KG1 (cell line): ENCODE measurements around the gene WNT5A.

Experiments
- DNase-seq: peaks from one replicate; lab custom pipeline; 2025; lab: John Stamatoyannopoulos, UW

WNT5A gene

DNA sequence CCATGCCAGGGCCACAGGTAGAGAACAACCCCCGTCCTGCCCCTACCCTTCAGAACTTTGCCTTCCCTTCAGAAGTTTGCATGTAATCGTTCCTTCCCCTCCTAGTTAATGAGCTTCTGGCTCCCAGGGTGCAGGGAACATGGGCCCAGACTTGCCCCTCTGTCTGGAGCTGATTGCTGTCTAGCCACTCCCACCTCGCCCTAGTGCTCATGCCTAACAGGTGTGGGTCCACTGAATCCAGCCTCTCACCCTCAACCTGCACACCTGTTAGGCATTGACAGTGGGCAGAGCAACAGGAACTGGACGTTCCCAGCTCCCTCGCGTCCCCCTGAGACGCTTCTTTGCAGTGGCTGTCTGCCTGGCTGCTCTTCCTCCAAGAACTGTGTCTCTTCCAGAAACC lies 40.3 kb downstream of the WNT5A start:
- DNase-seq, result no peak

DNA sequence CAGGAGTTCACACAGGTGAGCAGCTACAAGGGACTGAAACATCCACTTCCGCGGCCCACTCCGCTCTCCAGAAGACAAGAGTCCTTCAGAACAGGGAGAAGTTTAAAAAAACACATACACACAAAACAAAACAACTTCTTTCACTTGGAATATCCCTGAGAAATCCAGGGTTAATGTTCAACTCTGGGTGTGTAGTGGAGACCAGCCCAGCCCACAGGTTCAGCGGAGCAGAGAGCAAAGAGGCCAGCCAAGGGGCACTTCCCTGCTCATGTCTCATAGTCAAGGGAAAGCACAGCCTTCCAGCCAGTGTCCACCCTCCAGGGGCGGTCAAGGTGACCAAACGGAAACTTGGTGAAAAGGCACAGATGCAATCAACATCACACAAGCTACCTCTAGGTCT lies 41.6 kb downstream of the WNT5A start:
- no peak for DNase-seq

- DNase-seq, result no peak
Measured at GRCh38 chr3:55443346-55443745, 43.8 kb downstream of the WNT5A start.

DNA sequence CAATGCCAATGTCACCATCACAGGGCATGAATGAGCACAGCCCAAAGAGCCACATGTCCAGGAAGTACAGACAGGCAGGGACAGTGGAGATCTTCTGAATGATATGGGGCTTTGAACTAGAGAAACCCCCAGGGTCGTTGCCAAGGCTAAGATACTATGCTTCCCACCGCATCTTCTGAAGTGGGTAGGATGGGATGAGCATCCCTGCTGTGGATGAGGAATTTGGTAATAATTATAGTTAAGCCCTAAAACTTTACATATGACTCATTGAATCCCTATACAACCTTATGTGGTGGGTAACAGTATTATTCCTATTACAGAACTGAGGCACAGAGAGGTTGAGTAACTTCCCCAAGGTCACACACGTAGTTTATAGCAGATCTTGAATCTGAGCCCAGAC lies 44.2 kb downstream of the WNT5A start:
- DNase-seq, result no peak

DNA sequence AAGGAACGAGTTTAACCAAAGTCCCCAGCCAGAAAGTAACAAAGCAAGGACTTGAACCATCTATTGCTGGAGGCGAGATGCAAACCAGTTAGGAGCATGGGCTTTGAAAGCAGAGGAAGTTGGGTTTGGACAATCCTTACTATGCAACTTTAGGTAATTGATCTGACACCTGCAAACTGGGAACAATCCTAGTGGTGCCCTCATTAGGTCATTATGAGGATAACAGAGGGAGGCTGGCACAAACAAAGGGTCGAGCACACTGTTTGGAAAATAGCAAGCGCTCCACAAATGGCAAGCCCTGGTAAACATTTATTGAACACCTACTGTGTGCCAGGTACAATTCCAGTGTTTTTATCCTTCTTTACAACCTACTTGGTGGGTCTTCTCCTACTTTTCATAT lies 45.6 kb downstream of the WNT5A start:
- DNase-seq, result no peak

- DNase-seq, result no peak
Measured at GRCh38 chr3:55440104-55440708, 46.9 kb downstream of the WNT5A start.

DNA sequence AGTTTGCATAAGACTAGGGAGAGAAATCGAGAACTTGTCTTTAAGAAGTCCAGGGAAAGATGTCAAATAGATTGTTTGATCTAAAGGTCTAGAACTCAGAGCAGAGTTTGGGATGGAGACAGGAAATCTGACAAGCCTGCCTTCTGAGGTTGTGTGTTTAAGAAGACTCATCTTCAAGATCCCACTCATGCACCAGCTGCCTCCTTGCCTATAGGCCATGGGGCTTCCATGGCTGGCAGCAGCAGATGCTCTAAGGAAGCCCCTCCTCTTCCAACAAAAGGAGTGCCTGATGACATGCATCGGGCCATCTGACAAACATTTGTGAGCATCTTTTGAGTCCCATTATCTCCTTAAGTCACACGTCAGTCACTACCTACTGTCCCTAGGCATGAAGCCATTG lies 47.4 kb downstream of the WNT5A start:
- no peak for DNase-seq

DNA sequence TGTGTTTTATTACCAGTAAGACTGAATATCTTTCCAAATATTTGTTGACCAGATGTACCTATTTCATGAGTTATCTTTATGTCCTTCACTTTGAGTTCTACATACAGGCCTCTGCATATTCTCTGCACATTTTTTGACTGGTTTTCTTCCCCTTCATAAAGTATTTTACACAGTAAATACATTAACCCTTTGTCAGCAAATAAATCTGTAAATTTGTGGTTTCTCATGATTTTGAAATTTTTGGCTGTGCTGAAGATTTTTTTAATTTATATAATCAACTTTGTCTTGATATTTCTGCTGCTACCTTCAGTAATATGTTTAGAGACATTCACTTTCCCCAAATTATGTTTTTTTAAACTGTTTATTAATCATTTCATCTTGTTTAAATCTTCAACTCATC lies 50.5 kb downstream of the WNT5A start:
- DNase-seq, result no peak

DNA sequence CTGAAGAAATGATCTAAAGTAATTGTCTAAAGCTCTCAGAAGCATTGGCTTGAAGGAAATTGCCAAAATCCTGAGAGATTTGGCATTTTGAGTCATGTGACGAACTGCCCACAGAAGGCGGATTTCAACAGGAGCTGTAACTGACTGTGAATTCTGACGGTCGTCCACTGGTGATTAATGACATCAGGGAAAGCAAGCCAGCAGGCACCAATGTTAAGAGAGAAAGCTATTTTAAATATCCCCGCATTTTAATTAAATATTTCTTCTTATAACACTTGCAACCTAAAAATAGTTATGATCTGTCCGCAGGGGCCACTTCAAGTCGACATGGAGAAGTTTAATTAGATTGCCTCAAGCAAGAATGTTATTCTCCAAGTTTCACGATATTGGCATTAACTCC lies 51.6 kb downstream of the WNT5A start:
- DNase-seq, result no peak

DNA sequence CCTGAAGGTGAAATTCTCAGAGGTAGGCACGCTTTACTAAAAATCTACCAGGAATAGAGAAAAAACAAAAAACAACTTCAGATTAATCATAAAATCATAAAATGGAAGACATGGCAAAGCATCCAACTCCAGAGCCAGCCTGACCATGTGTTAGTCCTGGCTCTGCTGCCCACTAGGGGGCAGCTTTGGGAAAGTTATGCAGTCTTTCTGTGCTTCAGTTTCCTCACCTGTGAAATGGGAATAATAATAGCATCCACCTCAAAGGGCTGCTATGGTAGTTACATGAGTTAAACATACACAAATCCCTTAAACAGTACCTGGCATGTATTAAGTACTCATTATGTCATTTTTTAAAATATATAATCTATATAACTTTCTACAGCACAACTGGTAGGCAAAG lies 52.3 kb downstream of the WNT5A start:
- DNase-seq, result no peak

DNA sequence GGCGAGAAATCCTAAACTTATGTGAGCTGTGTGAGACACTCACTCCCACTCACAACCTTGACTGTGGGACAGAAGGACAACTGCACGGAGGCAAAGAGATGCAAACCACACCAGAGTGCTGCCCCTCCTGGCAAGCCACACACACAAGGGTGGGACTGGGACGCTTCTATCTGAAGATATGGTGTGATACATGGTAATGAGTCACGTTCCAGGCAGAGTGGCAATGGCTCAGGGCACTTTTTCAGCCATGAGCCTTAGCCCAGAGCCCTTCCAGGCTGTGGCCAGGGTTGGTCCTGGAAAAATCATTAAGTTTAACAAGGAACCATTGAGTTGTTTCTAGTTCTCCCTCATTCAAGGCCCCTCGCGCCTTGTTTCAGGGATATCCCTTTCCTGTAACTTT lies 56.1 kb downstream of the WNT5A start:
- DNase-seq, result no peak

GRCh38 chr3:55427739-55428138 lies 59.4 kb downstream of the WNT5A start:
- no peak for DNase-seq

DNA sequence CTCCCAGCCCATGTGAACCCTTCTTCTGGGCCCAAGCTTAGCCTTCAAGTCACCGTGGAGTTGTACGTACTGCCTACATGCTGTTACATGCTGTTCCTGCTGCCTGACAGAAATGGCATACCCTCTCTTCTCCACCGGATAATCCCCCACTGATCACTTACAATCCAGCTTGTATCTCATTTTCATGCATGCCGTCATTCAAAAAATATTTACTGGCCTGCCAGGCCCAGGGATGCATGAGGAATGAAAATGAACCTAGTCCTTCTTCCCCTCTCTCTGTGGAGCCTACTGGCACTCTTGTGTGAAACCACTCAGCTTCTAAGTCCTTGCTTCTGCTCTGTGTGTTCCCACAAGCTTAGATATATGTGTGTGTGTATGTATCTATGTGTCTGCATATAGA lies 60.6 kb downstream of the WNT5A start:
- DNase-seq, result no peak

DNA sequence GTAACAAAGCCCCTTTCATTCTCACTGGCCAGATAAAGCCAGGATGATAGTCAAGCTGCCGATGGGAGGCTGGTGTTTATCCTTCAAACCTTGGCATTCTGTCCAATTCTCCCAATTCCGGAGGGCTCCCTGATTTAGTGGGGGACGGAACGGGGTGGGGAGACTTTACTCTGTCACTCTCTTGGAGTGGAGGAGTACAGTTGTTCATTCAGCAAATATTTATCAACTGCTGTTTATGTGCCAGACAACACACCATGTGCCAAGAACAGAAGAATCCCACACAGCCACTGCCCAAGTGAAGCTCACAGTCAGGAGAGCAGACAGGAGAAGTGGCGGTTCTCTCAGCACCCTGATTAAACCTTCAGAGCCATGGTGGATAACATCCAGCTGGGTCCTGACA lies 63.3 kb downstream of the WNT5A start:
- no peak for DNase-seq

DNA sequence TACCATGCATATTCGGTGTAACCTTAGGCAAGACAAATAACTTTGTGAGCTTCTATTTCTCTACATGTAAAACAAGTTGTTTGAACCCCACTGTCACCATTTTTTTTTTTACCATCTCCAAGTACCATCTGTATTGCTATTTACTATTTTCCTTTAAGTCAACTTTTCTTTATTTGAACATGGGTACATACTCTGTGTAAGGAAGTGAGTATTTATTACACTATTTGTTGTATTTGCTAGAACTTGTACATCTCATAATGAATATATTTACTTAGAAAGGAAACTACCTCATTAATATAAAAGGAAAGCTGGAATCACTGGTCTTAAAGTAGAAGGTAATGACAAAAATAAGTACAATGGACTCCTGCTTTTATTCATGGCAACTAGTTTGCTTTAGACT lies 69.9 kb downstream of the WNT5A start:
- DNase-seq, result no peak

DNA sequence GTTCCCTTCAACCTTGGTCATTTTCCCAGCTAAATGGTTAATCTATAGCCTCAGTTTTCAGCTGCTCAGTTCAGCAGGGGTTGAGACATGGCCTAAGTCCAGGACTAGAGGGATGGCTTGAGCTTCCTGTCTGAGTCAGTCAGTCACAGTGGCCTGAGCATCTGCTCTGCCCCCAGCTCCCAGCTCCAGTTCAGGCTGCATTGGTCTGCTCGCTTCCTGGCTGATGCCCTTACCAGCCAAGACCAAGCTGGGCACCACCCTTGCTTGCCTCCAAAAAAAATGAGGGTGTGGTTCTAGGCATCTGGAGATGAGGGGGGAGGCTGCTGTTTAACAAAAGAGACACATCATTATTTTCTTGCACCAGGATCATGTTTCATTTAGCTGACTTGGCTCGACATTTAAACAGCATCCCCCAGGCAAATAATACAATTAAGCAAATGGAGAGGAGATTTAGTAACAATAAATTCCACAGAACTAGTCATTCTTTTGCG lies 70.7 kb downstream of the WNT5A start:
- no peak for DNase-seq
